T-helper 1 cell treated with Interleukin-12 subunit alpha and Interleukin-12 subunit beta and Interleukin-4 antibody, amounts not matched to agents 30 μg/mL and 1 μg/mL, for 36 hours (primary cell): Measurements from ENCODE around the gene ACBD6.

Source experiments
- H3K27ac Mint-ChIP-seq: one replicate; pipeline ENCODE4 v1.8.0; 2021; ENCODE audit warnings: mild to moderate bottlenecking, mixed read lengths
- H3K27me3 Mint-ChIP-seq: one replicate; pipeline ENCODE4 v1.8.0; 2021; ENCODE audit warnings: low read depth, mixed read lengths
- H3K36me3 Mint-ChIP-seq: one replicate; pipeline ENCODE4 v1.8.0; 2021; ENCODE audit warnings: low read depth, mixed read lengths
- H3K4me1 Mint-ChIP-seq: one replicate; pipeline ENCODE4 v1.8.0; 2021; ENCODE audit warnings: low read depth, mixed read lengths
- H3K4me3 Mint-ChIP-seq: one replicate; pipeline ENCODE4 v1.8.0; 2021; ENCODE audit warnings: mild to moderate bottlenecking, moderate library complexity, mixed read lengths
- H3K9me3 Mint-ChIP-seq: one replicate; pipeline ENCODE4 v1.8.0; 2021; ENCODE audit warnings: mixed read lengths

ACBD6 gene

GRCh38 chr1:180248731-180249681, 253.4 kb downstream of the ACBD6 start:
- Mint-ChIP-seq H3K9me3 (no peaks in the 10 kb centered on the region), H3K36me3 (no peaks in the 10 kb centered on the region), H3K27ac (no peak overlapping the region), H3K27me3 (peaks cover 4% of the 10 kb centered on the region), H3K4me3 (no peak overlapping the region), H3K4me1 (peaks cover 3% of the 10 kb centered on the region)

GRCh38 chr1:180248176-180248575, 254.2 kb downstream of the ACBD6 start:
- Mint-ChIP-seq H3K9me3 (no peaks in the 10 kb centered on the region), H3K27ac (no peak overlapping the region), H3K4me1 (peaks cover 3% of the 10 kb centered on the region), H3K27me3 (peaks cover 7% of the 10 kb centered on the region), H3K4me3 (no peak overlapping the region), H3K36me3 (no peaks in the 10 kb centered on the region)

GRCh38 chr1:180247580-180247979, 254.8 kb downstream of the ACBD6 start:
- Mint-ChIP-seq H3K4me3 (no peak overlapping the region), H3K27me3 (peaks cover 7% of the 10 kb centered on the region), H3K36me3 (no peaks in the 10 kb centered on the region), H3K4me1 (peaks cover 2% of the 10 kb centered on the region), H3K9me3 (no peaks in the 10 kb centered on the region), H3K27ac (no peak overlapping the region)

- H3K36me3 Mint-ChIP-seq, result no peaks in the 10 kb centered on the region
Observed at GRCh38 chr1:180247061-180247460, 255.3 kb downstream of the ACBD6 start.

GRCh38 chr1:180246579-180246978, 255.8 kb downstream of the ACBD6 start:
- Mint-ChIP-seq H3K36me3 (no peaks in the 10 kb centered on the region), H3K27ac (no peak overlapping the region), H3K4me3 (no peak overlapping the region), H3K27me3 (peaks cover 16% of the 10 kb centered on the region), H3K9me3 (no peaks in the 10 kb centered on the region), H3K4me1 (no peaks in the 10 kb centered on the region)

More at GRCh38 chr1:180247061-180247460, 255.3 kb downstream of the ACBD6 start:
- Mint-ChIP-seq H3K9me3 (no peaks in the 10 kb centered on the region), H3K27me3 (peaks cover 12% of the 10 kb centered on the region), H3K27ac (no peak overlapping the region), H3K4me3 (no peak overlapping the region), H3K4me1 (no peaks in the 10 kb centered on the region)

GRCh38 chr1:180244840-180245239, 257.5 kb downstream of the ACBD6 start:
- Mint-ChIP-seq H3K4me3 (no peak overlapping the region), H3K9me3 (no peaks in the 10 kb centered on the region), H3K4me1 (no peaks in the 10 kb centered on the region), H3K27ac (no peak overlapping the region), H3K27me3 (peaks cover 33% of the 10 kb centered on the region), H3K36me3 (no peaks in the 10 kb centered on the region)

- H3K27me3 Mint-ChIP-seq, result peaks cover 42% of the 10 kb centered on the region
- no peaks in the 10 kb centered on the region for H3K36me3 Mint-ChIP-seq
- H3K4me1 Mint-ChIP-seq, result no peaks in the 10 kb centered on the region
- no peak overlapping the region for H3K4me3 Mint-ChIP-seq
- H3K9me3 Mint-ChIP-seq, result no peaks in the 10 kb centered on the region
- no peak overlapping the region for H3K27ac Mint-ChIP-seq
Observed at GRCh38 chr1:180243517-180244221, 258.7 kb downstream of the ACBD6 start.

- H3K27me3 Mint-ChIP-seq, result peaks cover 60% of the 10 kb centered on the region
- no peak overlapping the region for H3K4me3 Mint-ChIP-seq
- no peak overlapping the region for H3K27ac Mint-ChIP-seq
- H3K36me3 Mint-ChIP-seq, result no peaks in the 10 kb centered on the region
- no peaks in the 10 kb centered on the region for H3K9me3 Mint-ChIP-seq
- H3K4me1 Mint-ChIP-seq, result peaks cover 2% of the 10 kb centered on the region
Observed at GRCh38 chr1:180241716-180242544, 260.4 kb downstream of the ACBD6 start.

GRCh38 chr1:180239145-180240096, 263.0 kb downstream of the ACBD6 start:
- Mint-ChIP-seq H3K27ac (no peak overlapping the region), H3K27me3 (peaks cover 85% of the 10 kb centered on the region), H3K4me1 (peaks cover 10% of the 10 kb centered on the region), H3K36me3 (peaks cover 2% of the 10 kb centered on the region), H3K9me3 (no peaks in the 10 kb centered on the region), H3K4me3 (no peak overlapping the region)

- peaks cover 14% of the 10 kb centered on the region for H3K4me1 Mint-ChIP-seq
- H3K36me3 Mint-ChIP-seq, result peaks cover 2% of the 10 kb centered on the region
- H3K27ac Mint-ChIP-seq, result no peak overlapping the region
- peaks cover 85% of the 10 kb centered on the region for H3K27me3 Mint-ChIP-seq
- H3K4me3 Mint-ChIP-seq, result no peak overlapping the region
- H3K9me3 Mint-ChIP-seq, result no peaks in the 10 kb centered on the region
Observed at GRCh38 chr1:180238675-180239074, 263.7 kb downstream of the ACBD6 start.
